ENCODE data around the gene DIO3. TPM values are rescaled to one million over a fixed set of nuclear protein-coding genes. Genes with fewer than 3 reads are reported as not detected.

Gene DIO3
- total RNA-seq, 1 experiment from 2014 or later, result 0.26 TPM

GRCh38 chr14:101557811-101558738, 3.2 kb upstream of the DIO3 start:
- peaks cover 12% of the 10 kb centered on the region for H3K4me1 ChIP-seq (replicated peaks; ENCODE audit: insufficient read depth)
- H3K9me2 ChIP-seq (ENCODE audit: insufficient read depth), result no peaks in the 10 kb centered on the region
- no peak overlapping the region for H3K27ac ChIP-seq
- peak in 1 of 2 experiments; percentile 43 for DNase-seq
- no peaks in the 10 kb centered on the region for H3K79me2 ChIP-seq (ENCODE audit: low read depth)
- TF ChIP-seq, protein P1, sequence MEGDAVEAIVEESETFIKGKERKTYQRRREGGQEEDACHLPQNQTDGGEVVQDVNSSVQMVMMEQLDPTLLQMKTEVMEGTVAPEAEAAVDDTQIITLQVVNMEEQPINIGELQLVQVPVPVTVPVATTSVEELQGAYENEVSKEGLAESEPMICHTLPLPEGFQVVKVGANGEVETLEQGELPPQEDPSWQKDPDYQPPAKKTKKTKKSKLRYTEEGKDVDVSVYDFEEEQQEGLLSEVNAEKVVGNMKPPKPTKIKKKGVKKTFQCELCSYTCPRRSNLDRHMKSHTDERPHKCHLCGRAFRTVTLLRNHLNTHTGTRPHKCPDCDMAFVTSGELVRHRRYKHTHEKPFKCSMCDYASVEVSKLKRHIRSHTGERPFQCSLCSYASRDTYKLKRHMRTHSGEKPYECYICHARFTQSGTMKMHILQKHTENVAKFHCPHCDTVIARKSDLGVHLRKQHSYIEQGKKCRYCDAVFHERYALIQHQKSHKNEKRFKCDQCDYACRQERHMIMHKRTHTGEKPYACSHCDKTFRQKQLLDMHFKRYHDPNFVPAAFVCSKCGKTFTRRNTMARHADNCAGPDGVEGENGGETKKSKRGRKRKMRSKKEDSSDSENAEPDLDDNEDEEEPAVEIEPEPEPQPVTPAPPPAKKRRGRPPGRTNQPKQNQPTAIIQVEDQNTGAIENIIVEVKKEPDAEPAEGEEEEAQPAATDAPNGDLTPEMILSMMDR (conservative IDR thresholded peaks at IDR 0.05), result peak; percentile 53; the same call in 1 of the 2 replicates
- TF ChIP-seq EZH2 (IDR thresholded peaks at IDR 0.05; ENCODE audit: low read depth), result no peak
- no peak overlapping the region for H3K4me2 ChIP-seq
- CTCF ChIA-PET, result no interaction called here
- POLR2A ChIA-PET (ENCODE audit: unreplicated experiment), result no interaction called here
- peaks cover 15% of the 10 kb centered on the region; the same call in 1 of the 2 replicates for H3F3A ChIP-seq (ENCODE audit: insufficient read depth, low read depth)
- no peak overlapping the region for H2AFZ ChIP-seq
- no peak overlapping the region for H3K4me3 ChIP-seq
- H3K9me3 ChIP-seq (ENCODE audit: insufficient read depth, low read depth), result no peaks in the 10 kb centered on the region
- 0 out of 2 replicates have a peak, but pooled peaks cover 2% of the 10 kb centered on the region for H3K27me3 ChIP-seq (ENCODE audit: insufficient read depth, low read depth)
- no peaks in the 10 kb centered on the region for H3K36me3 ChIP-seq (ENCODE audit: low read depth)
- BruUV-seq (replicated peaks), result no TSS peak
- intact Hi-C loops (cut with micrococcal nuclease; ENCODE audit: unreplicated experiment), result loop anchor here (10.0 kb wide), 1 partner anchor 807 kb away; the partner anchor contains the start of genes CINP and TECPR2
- H4K20me1 ChIP-seq (ENCODE audit: insufficient read depth), result no peaks in the 10 kb centered on the region

DNA sequence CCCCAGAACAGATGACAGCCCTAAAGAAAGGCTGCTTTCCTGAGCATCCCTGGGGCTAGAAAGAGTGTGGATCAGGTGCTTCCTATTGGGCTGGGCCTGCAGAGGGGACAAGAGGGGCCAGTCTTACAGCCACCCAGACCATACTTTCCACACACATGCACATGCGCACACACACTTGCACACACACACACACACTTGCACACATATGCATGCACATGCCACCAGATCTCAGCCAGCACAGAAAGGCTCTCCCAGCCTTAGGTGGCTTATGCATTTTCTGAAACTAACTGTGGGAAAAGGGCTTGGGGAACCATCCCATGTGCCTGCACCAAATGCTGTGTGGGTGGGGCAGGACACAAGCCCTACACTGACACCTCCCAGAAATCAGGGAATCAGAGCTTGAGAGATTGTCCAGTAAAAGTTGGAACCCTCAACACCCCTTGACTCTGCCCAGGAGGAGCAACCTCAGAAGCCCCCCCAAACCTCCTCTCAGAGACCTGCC, 2.5 kb upstream of the DIO3 start:
- intact Hi-C loops (cut with micrococcal nuclease; ENCODE audit: unreplicated experiment), result loop anchor here (10.0 kb wide), 1 partner anchor 806 kb away; the partner anchor contains the start of genes CINP and TECPR2
- CTCF ChIA-PET, result no interaction called here
- Histone ChIP-seq H3K4me3 (no peak overlapping the region), H3K79me2 (ENCODE audit: low read depth) (no peaks in the 10 kb centered on the region), H3K9me2 (ENCODE audit: insufficient read depth) (no peaks in the 10 kb centered on the region), H3K4me2 (no peak overlapping the region), H4K20me1 (ENCODE audit: insufficient read depth) (no peaks in the 10 kb centered on the region), H3K4me1 (replicated peaks; ENCODE audit: insufficient read depth) (0 out of 2 replicates have a peak, but pooled peaks cover 7% of the 10 kb centered on the region), H3K36me3 (ENCODE audit: low read depth) (no peaks in the 10 kb centered on the region), H3F3A (ENCODE audit: insufficient read depth, low read depth) (peaks cover 12% of the 10 kb centered on the region; the same call in 1 of the 2 replicates), H3K9me3 (ENCODE audit: insufficient read depth, low read depth) (no peaks in the 10 kb centered on the region), H3K27me3 (ENCODE audit: insufficient read depth, low read depth) (peaks cover 9% of the 10 kb centered on the region), H2AFZ (no peak overlapping the region), H3K27ac (no peak overlapping the region)
- no TSS peak for BruUV-seq (replicated peaks)
- TF ChIP-seq EZH2 (IDR thresholded peaks at IDR 0.05; ENCODE audit: low read depth), result no peak
- TF ChIP-seq, protein P1 (conservative IDR thresholded peaks at IDR 0.05), result no peak
- POLR2A ChIA-PET (ENCODE audit: unreplicated experiment), result no interaction called here
- DNase-seq, result no peak

- Histone ChIP-seq H3K36me3 (ENCODE audit: low read depth) (no peaks in the 10 kb centered on the region), H3F3A (ENCODE audit: insufficient read depth, low read depth) (peaks cover 12% of the 10 kb centered on the region; the same call in 1 of the 2 replicates), H3K4me3 (no peak overlapping the region), H3K4me2 (no peak overlapping the region), H3K9me3 (ENCODE audit: insufficient read depth, low read depth) (no peaks in the 10 kb centered on the region), H2AFZ (no peak overlapping the region), H3K27ac (no peak overlapping the region), H3K79me2 (ENCODE audit: low read depth) (no peaks in the 10 kb centered on the region), H4K20me1 (ENCODE audit: insufficient read depth) (no peaks in the 10 kb centered on the region), H3K27me3 (ENCODE audit: insufficient read depth, low read depth) (peaks cover 13% of the 10 kb centered on the region), H3K4me1 (replicated peaks; ENCODE audit: insufficient read depth) (0 out of 2 replicates have a peak, but pooled peaks cover 3% of the 10 kb centered on the region), H3K9me2 (ENCODE audit: insufficient read depth) (no peaks in the 10 kb centered on the region)
- POLR2A ChIA-PET (ENCODE audit: unreplicated experiment), result no interaction called here
- intact Hi-C loops (cut with micrococcal nuclease; ENCODE audit: unreplicated experiment), result loop anchor here (10.0 kb wide), 1 partner anchor 806 kb away; the partner anchor contains the start of genes CINP and TECPR2
- no TSS peak for BruUV-seq (replicated peaks)
- CTCF ChIA-PET, result no interaction called here
- no peak for TF ChIP-seq EZH2 (IDR thresholded peaks at IDR 0.05; ENCODE audit: low read depth)
- TF ChIP-seq, protein P1 (conservative IDR thresholded peaks at IDR 0.05), result no peak
- DNase-seq, result no peak
Measured at GRCh38 chr14:101559250-101559623, 2.1 kb upstream of the DIO3 start.
